DMS153 treated with DMSO at 0.1 percent for 48 hours (cell line): ENCODE data around the gene SIRT4.

Experiments used
- DNase-seq: peaks from one replicate; lab custom pipeline; 2025; ENCODE audit not compliant: unreplicated experiment; lab: John Stamatoyannopoulos, UW

SIRT4 gene

DNA sequence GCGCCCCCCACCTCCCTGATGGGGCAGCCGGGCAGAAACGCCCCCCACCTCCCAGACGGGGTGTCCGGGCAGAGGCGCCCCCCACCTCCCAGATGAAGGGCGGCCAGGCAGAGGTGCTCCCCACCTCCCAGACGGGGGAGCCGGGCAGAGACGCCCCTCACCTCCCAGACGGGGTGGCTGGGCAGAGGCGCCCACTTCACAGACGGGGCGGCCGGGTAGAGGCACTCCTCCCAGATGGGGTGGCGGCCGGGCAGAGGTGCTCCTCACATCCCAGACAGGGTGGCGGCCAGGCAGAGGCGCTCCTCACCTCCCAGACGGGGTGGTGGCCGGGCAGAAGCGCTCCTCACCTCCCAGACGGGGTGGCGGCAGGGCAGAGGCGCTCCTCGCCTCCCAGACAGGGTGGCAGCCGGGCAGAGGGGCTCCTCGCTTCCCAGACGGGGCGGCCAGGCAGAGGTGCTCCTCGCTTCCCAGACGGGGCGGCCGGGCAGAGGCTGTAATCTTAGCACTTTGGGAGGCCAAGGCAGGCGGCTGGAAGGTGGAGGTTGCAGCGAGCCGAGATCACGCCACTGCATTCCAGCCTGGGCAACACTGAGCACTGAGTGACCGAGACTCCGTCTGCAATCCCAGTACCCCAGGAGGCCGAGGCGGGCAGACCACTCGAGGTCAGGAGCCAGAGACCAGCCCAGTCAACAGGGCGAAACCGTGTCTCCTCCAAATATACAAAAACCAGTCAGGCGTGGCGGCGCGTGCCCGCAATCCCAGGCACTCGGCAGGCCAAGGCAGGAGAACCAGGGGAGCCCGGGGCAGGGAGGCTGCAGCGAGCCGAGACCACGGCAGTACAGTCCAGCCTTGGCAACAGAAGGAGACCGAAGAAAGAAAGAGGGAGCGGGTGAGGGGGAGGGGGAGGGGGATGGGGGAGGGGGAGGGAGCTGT, 23.7 kb upstream of the SIRT4 start:
- DNase-seq: no peak

- DNase-seq: no peak
Measured at GRCh38 chr12:120283318-120283717, 18.8 kb upstream of the SIRT4 start.

DNA sequence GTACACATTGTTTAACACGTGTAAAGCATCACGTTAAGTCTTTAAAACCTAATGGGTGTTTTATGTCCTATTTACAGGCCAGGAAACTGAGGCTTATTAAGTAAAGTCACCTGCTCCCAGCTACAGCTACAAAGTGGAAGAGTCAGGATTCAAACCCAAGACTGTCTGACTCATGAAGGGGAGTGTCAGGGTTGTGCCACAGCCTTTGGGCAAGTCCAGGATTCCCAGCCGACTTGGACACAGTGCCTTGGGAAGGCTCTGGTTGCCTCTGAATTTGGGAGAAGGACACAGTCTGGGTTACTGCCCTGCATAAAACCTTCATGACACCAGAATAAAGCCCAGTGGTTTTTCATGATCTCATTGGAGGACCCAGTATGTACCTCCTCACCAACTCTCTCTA, 17.7 kb upstream of the SIRT4 start:
- no peak for DNase-seq

GRCh38 chr12:120286768-120287490, 15.2 kb upstream of the SIRT4 start:
- DNase-seq: no peak

GRCh38 chr12:120287491-120287890, 14.6 kb upstream of the SIRT4 start:
- DNase-seq: no peak

- no peak for DNase-seq
Measured at GRCh38 chr12:120290609-120291305, 11.4 kb upstream of the SIRT4 start.

- no peak for DNase-seq
Measured at GRCh38 chr12:120292411-120292660, 9.8 kb upstream of the SIRT4 start.

DNA sequence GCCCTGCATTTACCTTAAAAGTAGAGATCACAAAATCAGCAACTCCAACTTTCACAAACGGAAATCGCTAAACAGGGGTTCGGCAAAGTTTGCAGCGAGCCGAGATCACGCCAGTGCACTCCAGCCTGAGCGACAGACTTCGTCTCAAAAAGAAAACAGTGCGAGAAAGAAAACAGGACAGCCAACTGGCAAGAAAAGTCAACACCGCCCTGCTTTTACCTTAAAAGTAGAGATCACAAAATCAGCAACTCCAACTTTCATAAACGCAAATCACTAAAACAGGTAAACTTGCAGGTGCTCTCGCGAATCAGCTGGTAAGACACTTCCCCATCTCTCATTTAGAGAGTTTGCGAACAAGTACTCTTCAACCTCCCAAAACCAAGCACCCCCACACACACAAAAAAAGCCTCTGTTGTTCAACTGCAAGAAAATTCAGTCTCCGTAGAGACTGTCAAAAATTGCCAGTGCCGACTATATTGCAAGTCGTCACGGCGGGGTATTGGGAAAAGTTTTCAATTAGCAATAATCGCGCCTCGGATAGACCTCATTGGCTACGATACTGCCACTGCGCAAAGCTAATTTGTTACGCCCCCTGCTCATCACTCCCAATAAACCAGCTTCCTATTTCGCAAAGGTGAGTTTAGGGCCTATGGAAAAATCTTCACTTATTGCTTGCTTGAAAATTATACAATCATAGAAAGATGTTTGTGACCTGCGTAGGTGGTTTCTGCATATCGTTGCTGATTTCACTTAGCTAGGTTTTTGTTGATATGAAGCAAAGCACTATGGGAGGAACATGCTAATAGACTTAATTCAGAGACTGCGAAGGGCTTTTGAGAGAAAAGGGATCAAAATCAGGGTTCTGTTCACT, 9.2 kb upstream of the SIRT4 start, which contains the start of gene RNU4-1:
TSS of gene RNU4-1 (minus strand) at position 577 of the 871 bp plus-strand sequence.
- DNase-seq: peak; percentile 94

- DNase-seq: no peak
Measured at GRCh38 chr12:120314220-120314619, 12.1 kb downstream of the SIRT4 start.

DNA sequence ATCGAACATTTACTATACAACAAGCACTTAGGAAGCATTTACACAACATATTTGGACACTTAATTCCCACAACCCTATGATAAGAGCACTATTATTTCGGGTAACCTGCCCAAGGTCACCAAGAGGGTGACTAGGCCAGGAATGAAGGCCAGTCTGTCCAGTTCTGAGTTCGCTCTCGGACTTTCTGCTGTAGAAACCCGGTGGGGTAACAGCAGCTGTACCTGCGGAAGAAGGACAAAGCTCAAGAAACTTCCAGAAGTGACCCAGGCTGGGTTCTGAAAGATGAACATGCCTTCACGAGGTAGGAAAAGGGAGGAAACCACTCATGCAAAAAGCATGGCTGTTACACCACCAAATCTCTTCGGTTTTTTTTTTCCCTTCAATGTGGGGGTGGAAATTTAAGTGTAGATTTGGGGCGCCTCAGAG, 14.7 kb downstream of the SIRT4 start:
- no peak for DNase-seq

- peak; percentile 99 for DNase-seq
Measured at GRCh38 chr12:120317224-120318105, 15.3 kb downstream of the SIRT4 start.

GRCh38 chr12:120321382-120322202, 19.5 kb downstream of the SIRT4 start:
- no peak for DNase-seq

DNA sequence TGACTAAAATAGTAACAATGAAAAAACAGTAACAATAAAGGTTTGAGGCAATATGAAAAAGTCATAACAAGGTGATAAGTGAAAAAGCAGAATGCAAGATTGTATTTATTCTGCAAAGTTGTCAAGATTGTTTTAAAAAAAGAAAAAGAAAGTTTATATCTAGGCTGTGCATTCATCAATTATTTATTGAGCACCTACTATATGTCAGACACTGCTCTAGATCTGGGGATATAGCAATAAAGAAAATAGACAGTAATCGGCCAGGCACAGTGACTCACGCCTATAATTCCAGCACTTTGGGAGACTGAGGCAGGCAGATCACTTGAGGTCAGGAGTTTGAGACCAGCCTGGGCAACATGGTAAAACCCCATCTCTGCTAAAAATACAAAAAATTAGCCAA, 21.7 kb downstream of the SIRT4 start:
- DNase-seq: no peak

DNA sequence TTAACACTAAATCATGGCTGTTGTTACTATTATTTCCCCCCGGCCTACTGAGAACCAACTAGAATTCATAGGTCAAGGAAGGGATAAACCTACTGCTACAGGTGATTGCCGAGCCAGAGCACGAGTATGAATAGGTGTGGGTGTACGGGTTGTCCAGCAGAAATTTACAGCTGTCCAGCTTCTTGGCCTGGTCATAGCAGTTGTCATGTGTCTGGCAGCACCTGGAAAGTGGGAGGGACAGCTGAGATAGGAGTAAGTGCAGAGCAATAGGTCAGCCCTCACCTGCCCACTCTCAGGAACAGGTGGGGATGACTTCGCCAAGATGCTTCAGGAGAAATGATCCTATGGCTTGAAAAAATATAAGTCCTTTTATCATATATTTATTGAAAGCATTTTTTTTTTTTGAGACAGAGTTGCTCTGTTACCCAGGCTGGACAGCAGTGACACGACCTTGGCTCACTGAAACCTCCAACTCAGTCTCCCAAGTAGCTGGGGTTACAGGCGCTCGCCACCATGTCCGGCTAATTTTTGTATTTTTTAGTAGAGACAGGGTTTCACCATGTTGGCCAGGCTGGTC, 22.8 kb downstream of the SIRT4 start:
- DNase-seq: no peak

DNA sequence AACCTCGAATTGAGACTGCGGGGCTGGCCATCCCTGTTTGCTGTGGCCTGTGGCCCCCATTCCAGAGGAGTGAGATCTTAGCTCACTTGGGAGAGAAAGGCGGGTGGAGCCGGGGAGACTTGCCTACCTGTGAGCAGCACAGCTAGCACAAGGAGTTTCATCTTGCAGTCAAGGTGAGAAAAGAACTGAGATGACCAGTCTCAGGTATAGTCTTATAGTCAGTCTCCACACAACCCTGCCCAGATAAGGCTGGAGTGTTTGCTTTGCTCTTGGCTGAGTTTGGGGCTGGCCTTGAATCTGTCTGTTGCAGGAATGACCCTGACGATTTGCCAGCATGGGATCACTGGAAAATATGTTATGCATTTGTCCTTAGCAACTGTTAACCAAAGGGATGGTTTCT, 25.5 kb downstream of the SIRT4 start, which contains the start of gene PLA2G1B:
TSS of gene PLA2G1B (minus strand) at position 187 of the 400 bp plus-strand sequence. CDS start at position 161, 26 bp downstream.
- no peak for DNase-seq

DNA sequence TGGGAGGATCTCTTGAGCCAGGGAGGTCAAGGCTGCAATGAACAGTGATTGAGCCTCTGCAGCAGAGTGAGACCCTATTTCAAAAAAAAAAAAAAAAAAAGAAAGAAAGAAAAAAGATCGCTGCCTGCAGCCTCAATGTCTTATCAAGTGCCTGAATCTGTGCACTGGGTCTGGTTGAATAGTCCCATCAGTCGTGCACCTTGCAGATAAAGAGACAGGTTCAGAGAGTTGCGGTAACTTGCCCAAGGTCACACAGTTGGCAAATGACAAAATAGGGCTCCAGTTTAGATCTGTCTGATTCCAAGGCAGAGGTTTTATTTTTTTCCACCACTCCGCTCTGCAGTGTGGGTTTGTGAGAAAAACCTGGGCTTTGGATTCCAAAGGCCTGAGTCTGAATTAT, 26.1 kb downstream of the SIRT4 start:
- no peak for DNase-seq

DNA sequence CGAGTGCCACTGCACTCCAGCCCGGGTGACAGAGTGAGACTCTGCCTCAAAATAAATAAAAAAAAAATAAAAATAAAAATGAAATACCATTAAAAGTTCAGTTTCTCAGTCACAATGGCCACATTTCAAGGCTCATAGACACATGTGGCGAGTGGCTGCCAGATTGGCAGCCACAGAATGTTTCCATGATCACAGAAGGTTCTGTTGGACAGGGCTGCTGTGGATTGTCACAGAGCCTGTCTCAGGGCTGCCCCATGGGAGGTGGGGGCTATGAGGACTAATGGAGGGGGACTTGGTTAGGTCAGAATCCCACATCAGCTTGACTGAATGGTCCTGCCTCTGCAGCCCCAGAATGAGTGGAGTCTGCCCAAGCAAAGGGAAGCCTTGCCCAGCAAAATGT, 29.3 kb downstream of the SIRT4 start:
- no peak for DNase-seq

- no peak for DNase-seq
Measured at GRCh38 chr12:120332041-120332440, 29.9 kb downstream of the SIRT4 start.
